NT2/D1 (cell line): Measurements from ENCODE around the gene KCND3.

ENCODE experiments used
- DNase-seq: peaks from one replicate; pipeline ENCODE4 v3.0.0-alpha.2; 2011; ENCODE audit warnings: low read depth, low spot score
- H3K27me3 ChIP-seq: 2 replicates; pipeline ENCODE4 v1.6.0; 2011; ENCODE audit warnings: mild to moderate bottlenecking; ENCODE audit not compliant: insufficient read length, insufficient read depth
- H3K36me3 ChIP-seq: 2 replicates; pipeline ENCODE4 v1.6.1; 2011; ENCODE audit warnings: mild to moderate bottlenecking, low read length, mixed read lengths; ENCODE audit not compliant: insufficient read depth, insufficient read length
- H3K4me1 ChIP-seq: 2 replicates; pipeline ENCODE4 v1.5.1; 2011; ENCODE audit not compliant: insufficient read depth, insufficient read length
- H3K4me3 ChIP-seq: 2 replicates; pipeline ENCODE4 v1.5.1; 2011; ENCODE audit warnings: low read depth; ENCODE audit not compliant: insufficient read length
- H3K9ac ChIP-seq: 2 replicates; pipeline ENCODE4 v1.6.0; 2011; ENCODE audit warnings: low read depth; ENCODE audit not compliant: insufficient read length
- H3K9me3 ChIP-seq: 2 replicates; pipeline ENCODE4 v1.5.1; 2011; ENCODE audit warnings: mild to moderate bottlenecking, low read length; ENCODE audit not compliant: insufficient read depth
- SUZ12 ChIP-seq: IDR thresholded peaks from 2 replicates; pipeline ENCODE4 v1.6.1; 2011; ENCODE audit not compliant: insufficient read length, insufficient read depth; ENCODE audit errors: extremely low read depth
- YY1 ChIP-seq: IDR thresholded peaks from 2 replicates; pipeline ENCODE4 v1.6.1; 2011; ENCODE audit not compliant: insufficient read length, insufficient read depth
- ZNF274 ChIP-seq: IDR thresholded peaks from 2 replicates; pipeline ENCODE4 v1.6.1; 2011; ENCODE audit warnings: mild to moderate bottlenecking, low read depth, low read length

Gene KCND3

DNA sequence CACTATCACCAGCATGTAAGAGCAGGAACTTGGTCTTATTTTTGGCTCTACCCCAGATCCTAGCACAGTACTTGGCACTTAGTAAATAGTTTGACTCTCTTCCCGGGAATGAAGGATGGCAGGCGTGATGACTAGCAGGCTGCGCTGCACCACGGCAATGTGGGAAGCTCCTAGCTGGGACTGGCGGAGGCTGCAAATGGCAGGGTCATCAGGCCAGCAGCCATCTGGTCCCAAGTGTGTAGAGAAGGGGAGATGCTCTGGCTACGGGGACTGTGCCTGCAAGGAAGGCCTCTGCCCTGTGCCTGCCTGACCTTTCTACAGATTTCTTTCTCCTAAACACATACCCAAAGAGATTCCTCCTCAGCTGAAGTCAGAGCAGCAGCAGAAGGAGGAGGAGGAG, 95.0 kb downstream of the KCND3 start:
- no peak for DNase-seq
- Histone ChIP-seq H3K9me3 (no peaks in the 10 kb centered on the region), H3K9ac (no peak overlapping the region), H3K36me3 (no peaks in the 10 kb centered on the region), H3K27me3 (no peaks in the 10 kb centered on the region), H3K4me3 (no peak overlapping the region), H3K4me1 (no peaks in the 10 kb centered on the region)
- no peak for TF ChIP-seq ZNF274
- no peak for TF ChIP-seq SUZ12
- TF ChIP-seq YY1: no peak

DNA sequence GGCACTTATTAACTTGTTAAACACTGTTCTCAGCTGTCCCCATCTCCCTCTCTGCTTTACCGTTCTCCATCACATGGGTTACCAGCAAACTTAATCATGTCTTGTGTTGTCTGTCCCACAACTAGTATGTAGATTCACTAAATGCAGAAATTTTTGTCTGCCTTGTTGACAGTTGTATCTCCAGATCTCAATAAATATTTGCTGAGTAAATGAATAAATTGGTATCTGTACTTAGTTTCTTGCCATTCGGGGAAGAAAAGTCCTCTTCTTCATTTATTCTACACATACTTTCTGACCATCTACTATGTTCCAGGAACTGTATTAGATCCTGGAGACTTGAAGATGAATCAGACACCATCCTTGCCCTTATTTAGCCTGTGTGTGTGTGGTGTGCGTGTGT, 97.9 kb downstream of the KCND3 start:
- no peaks in the 10 kb centered on the region for H3K27me3 ChIP-seq
- no peak for DNase-seq
- no peaks in the 10 kb centered on the region for H3K9me3 ChIP-seq
- no peaks in the 10 kb centered on the region for H3K36me3 ChIP-seq
- TF ChIP-seq YY1: no peak
- TF ChIP-seq ZNF274: no peak
- no peak for TF ChIP-seq SUZ12
- peaks cover 4% of the 10 kb centered on the region for H3K4me1 ChIP-seq
- H3K4me3 ChIP-seq: no peak overlapping the region
- no peak overlapping the region for H3K9ac ChIP-seq

- no peak overlapping the region for H3K9ac ChIP-seq
- H3K4me1 ChIP-seq: peaks cover 4% of the 10 kb centered on the region
- H3K9me3 ChIP-seq: no peaks in the 10 kb centered on the region
- TF ChIP-seq YY1: no peak
- no peak for TF ChIP-seq ZNF274
- no peak for TF ChIP-seq SUZ12
- H3K27me3 ChIP-seq: no peaks in the 10 kb centered on the region
- H3K36me3 ChIP-seq: no peaks in the 10 kb centered on the region
- H3K4me3 ChIP-seq: no peak overlapping the region
- no peak for DNase-seq
These were observed 100.6 kb downstream of the KCND3 start for GRCh38 chr1:111888740-111889376.

DNA sequence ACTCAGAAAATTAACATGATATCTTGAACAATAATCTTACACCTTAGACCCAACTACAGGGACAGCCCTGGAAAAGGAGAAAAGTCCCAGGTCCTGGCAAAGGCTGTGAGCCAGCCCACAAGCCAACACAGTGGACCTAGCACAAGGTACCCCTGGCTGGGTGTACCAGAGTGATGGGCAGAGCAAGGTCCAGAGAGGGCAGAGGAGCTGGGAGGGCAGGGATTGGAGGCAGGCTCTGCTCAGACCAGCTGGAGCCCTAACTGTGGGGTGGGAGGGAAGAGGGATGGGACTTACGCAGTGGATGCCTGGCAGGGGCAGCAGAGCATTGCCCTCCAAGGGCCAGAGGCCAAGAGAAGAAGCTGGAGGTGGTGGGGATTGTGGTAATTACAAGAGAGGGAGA, 101.6 kb downstream of the KCND3 start:
- no peaks in the 10 kb centered on the region for H3K9me3 ChIP-seq
- no peaks in the 10 kb centered on the region for H3K36me3 ChIP-seq
- no peak overlapping the region for H3K4me3 ChIP-seq
- TF ChIP-seq SUZ12 (no peak), ZNF274 (no peak), YY1 (no peak)
- H3K9ac ChIP-seq: no peak overlapping the region
- no peaks in the 10 kb centered on the region for H3K27me3 ChIP-seq
- H3K4me1 ChIP-seq: peaks cover 4% of the 10 kb centered on the region
- DNase-seq: no peak

GRCh38 chr1:111887385-111887784, 102.1 kb downstream of the KCND3 start:
- Histone ChIP-seq H3K9ac (no peak overlapping the region), H3K4me3 (no peak overlapping the region), H3K9me3 (no peaks in the 10 kb centered on the region), H3K4me1 (peaks cover 4% of the 10 kb centered on the region), H3K36me3 (no peaks in the 10 kb centered on the region), H3K27me3 (no peaks in the 10 kb centered on the region)
- no peak for TF ChIP-seq SUZ12
- TF ChIP-seq YY1: no peak
- no peak for TF ChIP-seq ZNF274
- no peak for DNase-seq

GRCh38 chr1:111886741-111887140, 102.7 kb downstream of the KCND3 start:
- H3K27me3 ChIP-seq: no peaks in the 10 kb centered on the region
- H3K36me3 ChIP-seq: no peaks in the 10 kb centered on the region
- no peaks in the 10 kb centered on the region for H3K9me3 ChIP-seq
- H3K9ac ChIP-seq: no peak overlapping the region
- peaks cover 4% of the 10 kb centered on the region for H3K4me1 ChIP-seq
- no peak overlapping the region for H3K4me3 ChIP-seq
- TF ChIP-seq YY1 (no peak), SUZ12 (no peak), ZNF274 (no peak)
- DNase-seq: no peak

GRCh38 chr1:111884772-111885443, 104.6 kb downstream of the KCND3 start:
- Histone ChIP-seq H3K4me3 (no peak overlapping the region), H3K36me3 (no peaks in the 10 kb centered on the region), H3K9ac (no peak overlapping the region), H3K27me3 (no peaks in the 10 kb centered on the region), H3K4me1 (peaks cover 4% of the 10 kb centered on the region), H3K9me3 (no peaks in the 10 kb centered on the region)
- no peak for TF ChIP-seq SUZ12
- no peak for DNase-seq
